CD14-positive monocyte (primary cell): ENCODE data around the gene MACF1. TPM values are rescaled to one million over a fixed set of nuclear protein-coding genes. Genes with fewer than 3 reads are reported as not detected.

Experiments used
- DNase-seq, 3 donors: peaks; one replicate each; pipeline ENCODE4 v3.0.0-alpha.2; 2011 to 2022
- H2AFZ ChIP-seq: 2 replicates; pipeline ENCODE4 v1.6.0; 2012; ENCODE audit warnings: mild to moderate bottlenecking, low read depth, low read length, inconsistent platforms; ENCODE audit not compliant: insufficient read depth, poor library complexity, severe bottlenecking
- H3K27ac ChIP-seq, 2 donors: 1 replicate in 1 of 2; 2 replicates in 1 of 2; pipeline ENCODE4 v1.5.1; 2012 to 2013; ENCODE audit warnings: low read length in 2 of 2, control low read depth in 1 of 2, inconsistent platforms in 1 of 2, low read depth in 1 of 2, mild to moderate bottlenecking in 1 of 2
- H3K27me3 ChIP-seq, 2 donors: one replicate each; pipeline versions ENCODE4 v1.6.0 to v1.6.1; 2011 to 2013; ENCODE audit warnings: low read length in 2 of 2; ENCODE audit not compliant: control insufficient read depth in 2 of 2, insufficient read depth in 2 of 2
- H3K36me3 ChIP-seq, 2 donors: replicated peaks in 1 of 2; 1 replicate in 1 of 2; 2 replicates in 1 of 2; pipeline versions ENCODE4 v1.5.1 to v1.6.1; 2012 to 2013; ENCODE audit warnings: low read length in 2 of 2, control low read depth in 1 of 2, inconsistent platforms in 1 of 2, mild to moderate bottlenecking in 1 of 2; ENCODE audit not compliant: insufficient read depth in 2 of 2, control insufficient read depth in 1 of 2
- H3K4me1 ChIP-seq, 2 donors: 1 replicate in 1 of 2; 2 replicates in 1 of 2; pipeline versions ENCODE4 v1.5.1 to v1.6.1; 2012 to 2013; ENCODE audit warnings: low read length in 2 of 2, control low read depth in 1 of 2, inconsistent platforms in 1 of 2, mild to moderate bottlenecking in 1 of 2, moderate library complexity in 1 of 2; ENCODE audit not compliant: insufficient read depth in 2 of 2, control insufficient read depth in 1 of 2
- H3K4me2 ChIP-seq: replicated peaks from 2 replicates; pipeline ENCODE3; 2012; ENCODE audit warnings: low read length, moderate library complexity, mild to moderate bottlenecking; ENCODE audit not compliant: poor library complexity, severe bottlenecking; ENCODE audit errors: extremely low read depth
- H3K4me3 ChIP-seq, 3 experiments: fragments of 200-600 bp in 1 of 3; sonication (generic) in 1 of 3; replicated peaks in 1 of 3; 1 replicate in 2 of 3; 2 replicates in 1 of 3; pipeline ENCODE4 v1.5.1; 2011 to 2013; ENCODE audit warnings: low read length in 3 of 3, mild to moderate bottlenecking in 3 of 3, control low read depth in 2 of 3, low read depth in 2 of 3, inconsistent platforms in 1 of 3, moderate library complexity in 1 of 3
- H3K79me2 ChIP-seq: 2 replicates; pipeline ENCODE4 v1.6.0; 2012; ENCODE audit warnings: mild to moderate bottlenecking, control low read depth, inconsistent platforms, low read length, moderate library complexity; ENCODE audit not compliant: insufficient read depth
- H3K9ac ChIP-seq: 2 replicates; pipeline ENCODE4 v1.6.0; 2017; ENCODE audit warnings: low read length, mild to moderate bottlenecking; ENCODE audit not compliant: insufficient read depth, poor library complexity, severe bottlenecking
- H3K9me3 ChIP-seq, 2 donors: replicated peaks in 1 of 2; 1 replicate in 1 of 2; 2 replicates in 1 of 2; pipeline versions ENCODE4 v1.5.1 to v1.6.1; 2012 to 2013; ENCODE audit warnings: low read length in 2 of 2, control low read depth in 1 of 2; ENCODE audit not compliant: control insufficient read depth in 1 of 2, insufficient read depth in 1 of 2
- H4K20me1 ChIP-seq: 2 replicates; pipeline ENCODE4 v1.6.0; 2012; ENCODE audit warnings: mild to moderate bottlenecking, low read length, control low read depth, moderate library complexity; ENCODE audit not compliant: insufficient read depth
- H3K27ac Mint-ChIP-seq, 7 donors: one replicate each; pipeline ENCODE4 v1.8.0; 2020; ENCODE audit warnings: mild to moderate bottlenecking in 7 of 7, mixed read lengths in 7 of 7, moderate library complexity in 6 of 7, inconsistent platforms in 2 of 7
- H3K27me3 Mint-ChIP-seq, 3 donors: one replicate each; pipeline ENCODE4 v1.8.0; 2021 to 2022; ENCODE audit warnings: low read depth in 3 of 3, mild to moderate bottlenecking in 3 of 3, mixed read lengths in 3 of 3, moderate library complexity in 3 of 3, inconsistent platforms in 1 of 3
- H3K36me3 Mint-ChIP-seq, 2 donors: one replicate each; pipeline ENCODE4 v1.8.0; 2020; ENCODE audit warnings: mixed read lengths in 2 of 2, inconsistent platforms in 1 of 2, mild to moderate bottlenecking in 1 of 2
- H3K4me1 Mint-ChIP-seq: one replicate; pipeline ENCODE4 v1.8.0; 2020; ENCODE audit warnings: mild to moderate bottlenecking, mixed read lengths
- H3K4me3 Mint-ChIP-seq, 2 donors: one replicate each; pipeline ENCODE4 v1.8.0; 2020; ENCODE audit warnings: mild to moderate bottlenecking in 2 of 2, mixed read lengths in 2 of 2, moderate library complexity in 1 of 2
- H3K9me3 Mint-ChIP-seq, 7 donors: one replicate each; pipeline ENCODE4 v1.8.0; 2020 to 2022; ENCODE audit warnings: mixed read lengths in 7 of 7, mild to moderate bottlenecking in 6 of 7, moderate library complexity in 6 of 7, inconsistent platforms in 2 of 7
- CTCF ChIP-seq: fragments of 200-600 bp; IDR thresholded peaks from one replicate; pipeline ENCODE4 v1.8.0; 2022; ENCODE audit warnings: antibody characterized with exemption, mild to moderate bottlenecking
- WGBS: methylation state at CpG from one replicate; pipeline ENCODE4 v1.1.5; 2013; ENCODE audit warnings: missing lambda C conversion rate; ENCODE audit not compliant: insufficient coverage; 5-methylcytosine and 5-hydroxymethylcytosine counted together
- intact Hi-C, 2 donors: fragments of 100-400 bp; cut with micrococcal nuclease; formaldehyde crosslinking; loops; one replicate each; pipeline versions ENCODE4 v1.15.0 to v1.15.1; 2023
- polyA plus RNA-seq, 3 donors: library from polyadenylated mRNA; depleted of rRNA in 1 of 3; unstranded in 2 of 3; stranded (reverse) in 1 of 3; fragments of 300-500 nt in 2 of 3; fragments of >200 nt in 1 of 3; fragmentation: Illumina TruSeq in 2 of 3; gene quantifications; 1 replicate in 2 of 3; 2 replicates in 1 of 3; pipeline ENCODE4 v1.2.3, GENCODE V29; 2012 to 2021

MACF1 gene
- polyA plus RNA-seq, 3 donors: 3.4 to 36.8 (median 4.5) TPM

GRCh38 chr1:39292401-39292800, 87.9 kb downstream of the MACF1 start:
- H3K4me3 Mint-ChIP-seq: no peak overlapping the region
- no peaks in the 10 kb centered on the region for H3K9me3 Mint-ChIP-seq
- no peak overlapping the region for H3K9ac ChIP-seq
- H3K27me3 Mint-ChIP-seq: peaks cover 0 to 2% (median 0%) of the 10 kb centered on the region in 3 donors
- TF ChIP-seq CTCF: no peak
- peaks cover 72 to 92% of the 10 kb centered on the region in 2 donors for H3K36me3 ChIP-seq
- no peaks in the 10 kb centered on the region for H3K27me3 ChIP-seq
- no peak overlapping the region for H3K27ac ChIP-seq
- DNase-seq: no peak
- no peaks in the 10 kb centered on the region for H3K4me1 ChIP-seq
- intact Hi-C loops: no loop called here
- no peaks in the 10 kb centered on the region for H3K79me2 ChIP-seq
- WGBS: no CpG with 5 or more reads among the region's 1 CpG
- peaks cover 79 to 97% of the 10 kb centered on the region in 2 donors for H3K36me3 Mint-ChIP-seq
- no peaks in the 10 kb centered on the region for H3K4me1 Mint-ChIP-seq
- H3K4me2 ChIP-seq: no peak overlapping the region
- H3K27ac Mint-ChIP-seq: no peak overlapping the region
- no peak overlapping the region for H2AFZ ChIP-seq
- no peak overlapping the region for H3K4me3 ChIP-seq
- no peaks in the 10 kb centered on the region for H3K9me3 ChIP-seq
- peaks cover 3% of the 10 kb centered on the region for H4K20me1 ChIP-seq

- H3K4me1 Mint-ChIP-seq: no peaks in the 10 kb centered on the region
- H3K36me3 Mint-ChIP-seq: peaks cover 80 to 93% of the 10 kb centered on the region in 2 donors
- H3K27ac Mint-ChIP-seq: peak overlapping the region in 1 of 7 donors; percentile 1
These were observed 89.0 kb downstream of the MACF1 start for GRCh38 chr1:39293375-39294070.

More at GRCh38 chr1:39293375-39294070, 89.0 kb downstream of the MACF1 start:
- Histone ChIP-seq H2AFZ (no peak overlapping the region), H3K4me1 (no peaks in the 10 kb centered on the region), H3K4me2 (no peak overlapping the region), H3K9me3 (no peaks in the 10 kb centered on the region), H3K4me3 (no peak overlapping the region), H3K79me2 (no peaks in the 10 kb centered on the region), H3K9ac (no peak overlapping the region), H4K20me1 (peaks cover 3% of the 10 kb centered on the region), H3K27me3 (no peaks in the 10 kb centered on the region), H3K36me3 (peaks cover 72 to 92% of the 10 kb centered on the region in 2 donors), H3K27ac (no peak overlapping the region)
- no peak for DNase-seq
- Mint-ChIP-seq H3K27me3 (no peaks in the 10 kb centered on the region), H3K4me3 (no peak overlapping the region), H3K9me3 (no peaks in the 10 kb centered on the region)
- no peak for TF ChIP-seq CTCF
- intact Hi-C loops: no loop called here
- WGBS: no CpG with 5 or more reads among the region's 3 CpGs
